CD4-positive, alpha-beta memory T cell (primary cell): ENCODE data around the gene C16orf86. TPM values are rescaled to one million over a fixed set of nuclear protein-coding genes. Genes with fewer than 3 reads are reported as not detected.
A peak's percentile ranks its signal among the peaks of the same experiment; 100 is the strongest.

ENCODE experiments used
- CTCF ChIA-PET: fragments of 350-600 bp; sonication (Branson Sonifier 250); formaldehyde crosslinking; loops from one replicate; lab custom pipeline; 2021; ENCODE audit warnings: inconsistent platforms; ENCODE audit not compliant: partially characterized antibody; lab: Charles Lee
- POLR2A ChIA-PET: fragments of 350-600 bp; sonication (Branson Sonifier 250); formaldehyde crosslinking; loops from one replicate; lab custom pipeline; 2021; ENCODE audit not compliant: partially characterized antibody; lab: Charles Lee
- DNase-seq, 5 donors: peaks; one replicate each; pipeline versions ENCODE4 v3.0.0 to v3.0.0-alpha.2; 2020 to 2022; ENCODE audit warnings: mixed read lengths in 1 of 5
- H3K27ac ChIP-seq: one replicate; pipeline ENCODE4 v1.7.0; 2013; ENCODE audit warnings: low read depth, low read length
- H3K27me3 ChIP-seq: 2 replicates; pipeline ENCODE4 v1.7.0; 2013; ENCODE audit warnings: mild to moderate bottlenecking, low read length, moderate library complexity; ENCODE audit not compliant: insufficient read depth
- H3K36me3 ChIP-seq: 2 replicates; pipeline ENCODE4 v1.7.0; 2013; ENCODE audit warnings: mild to moderate bottlenecking, low read length, moderate library complexity; ENCODE audit not compliant: insufficient read depth
- H3K4me1 ChIP-seq: 2 replicates; pipeline ENCODE4 v1.7.0; 2013; ENCODE audit warnings: mild to moderate bottlenecking, low read length, moderate library complexity; ENCODE audit not compliant: insufficient read depth
- H3K4me3 ChIP-seq, 2 donors: one replicate each; pipeline ENCODE4 v1.7.0; 2013; ENCODE audit warnings: low read length in 2 of 2, mild to moderate bottlenecking in 1 of 2
- H3K9me3 ChIP-seq, 2 donors: one replicate each; pipeline ENCODE4 v1.7.0; 2013; ENCODE audit warnings: low read length in 2 of 2, control low read depth in 1 of 2; ENCODE audit not compliant: control insufficient read depth in 1 of 2
- H3K27ac Mint-ChIP-seq, 7 donors: one replicate each; pipeline ENCODE4 v1.8.0; 2020 to 2021; ENCODE audit warnings: mixed read lengths in 7 of 7, mild to moderate bottlenecking in 6 of 7, inconsistent platforms in 3 of 7, moderate library complexity in 3 of 7
- H3K27me3 Mint-ChIP-seq, 2 donors: one replicate each; pipeline ENCODE4 v1.8.0; 2020 to 2021; ENCODE audit warnings: mixed read lengths in 2 of 2
- H3K36me3 Mint-ChIP-seq, 2 donors: one replicate each; pipeline ENCODE4 v1.8.0; 2020 to 2021; ENCODE audit warnings: mixed read lengths in 2 of 2, inconsistent platforms in 1 of 2, mild to moderate bottlenecking in 1 of 2
- H3K4me1 Mint-ChIP-seq, 4 donors: one replicate each; pipeline ENCODE4 v1.8.0; 2020 to 2021; ENCODE audit warnings: mixed read lengths in 4 of 4, mild to moderate bottlenecking in 1 of 4
- H3K4me3 Mint-ChIP-seq, 8 donors: one replicate each; pipeline ENCODE4 v1.8.0; 2020 to 2021; ENCODE audit warnings: mixed read lengths in 8 of 8, mild to moderate bottlenecking in 7 of 8, moderate library complexity in 6 of 8, inconsistent platforms in 3 of 8
- H3K9me3 Mint-ChIP-seq, 8 donors: one replicate each; pipeline ENCODE4 v1.8.0; 2020 to 2021; ENCODE audit warnings: mixed read lengths in 8 of 8, mild to moderate bottlenecking in 5 of 8, inconsistent platforms in 3 of 8, moderate library complexity in 1 of 8
- intact Hi-C: fragments of 100-400 bp; cut with micrococcal nuclease; formaldehyde crosslinking; loops from one replicate; pipeline ENCODE4 v1.15.1; 2023
- polyA plus RNA-seq, 2 donors: library from polyadenylated mRNA; unstranded; fragments of 300-500 nt; fragmentation: Illumina TruSeq; gene quantifications; one replicate each; pipeline ENCODE4 v1.2.3, GENCODE V29; 2021
- total RNA-seq, 2 experiments: library from RNA; stranded (reverse); gene quantifications; one replicate each; pipeline ENCODE4 v1.2.3, GENCODE V29; 2021

Gene C16orf86
- total and polyA plus RNA-seq, 4 experiments from 2014 or later = 2.9 to 4.1 (median 3.8) TPM

DNA sequence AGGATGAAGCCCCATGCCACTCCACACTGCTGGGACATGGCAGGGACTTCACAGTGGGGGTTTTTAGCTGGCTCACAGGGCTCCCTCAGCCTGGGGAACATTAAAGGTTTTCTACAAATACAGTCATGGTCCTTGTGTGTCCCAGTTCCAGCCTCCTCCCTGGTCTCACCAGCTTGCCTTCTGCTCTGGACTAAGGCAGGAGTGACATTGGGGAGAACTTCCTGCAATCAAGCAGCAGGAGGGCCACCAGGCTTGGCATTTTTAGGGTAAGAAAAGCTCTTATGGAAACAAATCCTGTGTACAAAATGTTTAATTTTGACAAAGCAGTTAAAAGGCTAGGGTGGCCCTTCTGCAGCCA is 4.0 kb upstream of the C16orf86 start:
- H3K4me3 ChIP-seq = no peak overlapping the region
- Mint-ChIP-seq H3K36me3 (peaks cover 0 to 11% of the 10 kb centered on the region in 2 donors), H3K4me1 (peaks cover 11 to 59% (median 23%) of the 10 kb centered on the region in 4 donors), H3K27me3 (no peaks in the 10 kb centered on the region), H3K27ac (peak overlapping the region in 3 of 7 donors; percentile 54 to 68 (median 63)), H3K4me3 (peak overlapping the region in 1 of 8 donors; percentile 21), H3K9me3 (no peaks in the 10 kb centered on the region)
- ChIA-PET CTCF (interaction anchor here (1.3 to 7.5 kb wide), 5 partner anchors 10 to 181 kb away, joined by 4 to 89 read pairs (median 8); partner anchors contain the start of gene ATP6V0D1), POLR2A (interaction anchor here (0.7 to 6.9 kb wide), 6 partner anchors 17 to 142 kb away, joined by 4 to 55 read pairs (median 6); partner anchors contain the start of genes CARMIL2 and CTCF)
- H3K4me1 ChIP-seq = peaks cover 42% of the 10 kb centered on the region
- H3K27ac ChIP-seq = no peak overlapping the region
- H3K27me3 ChIP-seq = no peaks in the 10 kb centered on the region
- H3K36me3 ChIP-seq = peaks cover 3% of the 10 kb centered on the region
- no peak for DNase-seq
- intact Hi-C loops = loop anchor here (5.0 kb wide), 1 partner anchor 55 kb away; the partner anchor contains the start of gene GFOD2
- no peaks in the 10 kb centered on the region for H3K9me3 ChIP-seq

DNA sequence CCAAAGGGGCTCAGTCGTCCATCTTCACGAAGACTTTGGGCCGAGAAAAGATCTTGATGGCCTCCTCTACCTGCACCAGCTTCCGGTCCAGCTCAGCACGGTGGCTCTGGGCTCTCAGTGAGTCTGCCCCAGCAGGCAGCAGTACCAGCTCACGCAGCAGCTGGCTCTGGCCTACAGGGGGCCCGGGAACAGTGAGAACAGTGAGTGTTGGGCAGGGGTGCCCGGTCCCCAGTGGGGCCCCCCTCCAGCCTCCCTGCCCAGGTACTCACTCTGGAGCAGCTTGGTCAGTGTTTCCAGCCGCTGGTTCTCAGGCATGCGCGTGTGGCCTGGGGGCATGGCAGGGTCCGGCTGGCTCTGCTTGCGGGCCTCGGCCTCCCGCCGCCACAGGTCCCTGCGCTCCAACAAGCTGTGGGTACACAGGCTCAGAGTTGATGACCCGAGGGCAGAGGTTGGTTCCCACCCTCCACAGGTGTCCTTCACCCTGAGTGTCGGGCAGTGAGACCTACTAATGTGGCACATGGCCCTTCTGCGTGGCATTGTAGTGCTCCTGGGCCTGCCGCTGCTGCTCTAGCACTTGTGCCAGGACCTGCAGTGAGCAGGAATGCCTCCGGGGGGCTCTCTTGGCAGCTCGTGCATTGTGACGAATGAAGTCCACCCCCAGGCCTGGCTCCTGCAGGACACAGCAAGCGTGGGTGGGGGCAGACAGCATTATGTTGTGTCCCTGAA is 3.3 kb upstream of the C16orf86 start:
- Mint-ChIP-seq H3K4me3 (peak overlapping the region in 2 of 8 donors; percentile 4 to 9), H3K27ac (peak overlapping the region in 6 of 7 donors; percentile 63 to 82 (median 74)), H3K9me3 (no peaks in the 10 kb centered on the region), H3K27me3 (no peaks in the 10 kb centered on the region), H3K36me3 (peaks cover 0 to 6% of the 10 kb centered on the region in 2 donors), H3K4me1 (peaks cover 13 to 65% (median 26%) of the 10 kb centered on the region in 4 donors)
- Histone ChIP-seq H3K4me1 (peaks cover 48% of the 10 kb centered on the region), H3K4me3 (no peak overlapping the region), H3K9me3 (no peaks in the 10 kb centered on the region), H3K36me3 (no peaks in the 10 kb centered on the region), H3K27ac (no peak overlapping the region), H3K27me3 (no peaks in the 10 kb centered on the region)
- peak in 1 of 5 donors; percentile 24 for DNase-seq
- intact Hi-C loops = loop anchor here (5.0 kb wide), 1 partner anchor 54 kb away; the partner anchor contains the start of gene GFOD2
- CTCF ChIA-PET = interaction anchor here (0.9 to 7.5 kb wide), 8 partner anchors 9 to 182 kb away, joined by 3 to 89 read pairs (median 6); partner anchors contain the start of gene ATP6V0D1
- POLR2A ChIA-PET = interaction anchor here (0.6 to 6.9 kb wide), 8 partner anchors 18 to 272 kb away, joined by 3 to 55 read pairs (median 6); partner anchors contain the start of genes CARMIL2 and CTCF

DNA sequence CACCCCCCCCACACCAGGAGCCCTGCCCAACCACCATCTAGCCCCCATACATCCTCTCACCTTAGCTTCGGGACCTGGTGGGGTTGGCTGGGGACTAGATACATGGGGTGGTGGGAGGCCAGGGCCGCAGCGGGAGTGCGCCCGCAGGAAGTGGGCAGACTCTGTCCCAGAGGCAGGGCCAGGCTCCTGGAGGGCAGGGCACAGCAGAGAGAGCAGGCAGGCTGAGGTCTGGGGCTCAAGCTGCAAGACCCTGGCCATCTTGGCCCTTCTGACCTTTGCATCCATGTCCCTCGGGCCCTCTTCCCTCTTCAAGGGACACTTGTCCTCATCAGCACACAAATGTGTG is 2.8 kb upstream of the C16orf86 start:
- H3K9me3 Mint-ChIP-seq = no peaks in the 10 kb centered on the region
- Histone ChIP-seq H3K9me3 (no peaks in the 10 kb centered on the region), H3K27me3 (no peaks in the 10 kb centered on the region), H3K4me1 (peaks cover 44% of the 10 kb centered on the region), H3K36me3 (no peaks in the 10 kb centered on the region), H3K4me3 (no peak overlapping the region), H3K27ac (no peak overlapping the region)
- peaks cover 0 to 6% of the 10 kb centered on the region in 2 donors for H3K36me3 Mint-ChIP-seq
- no peaks in the 10 kb centered on the region for H3K27me3 Mint-ChIP-seq
- peak overlapping the region in 2 of 8 donors; percentile 13 to 78 for H3K4me3 Mint-ChIP-seq
- ChIA-PET CTCF (interaction anchor here (0.9 to 7.5 kb wide), 7 partner anchors 9 to 182 kb away, joined by 3 to 89 read pairs (median 7); partner anchors contain the start of gene ATP6V0D1), POLR2A (interaction anchor here (0.6 to 6.9 kb wide), 5 partner anchors 19 to 272 kb away, joined by 3 to 55 read pairs (median 7); partner anchors contain the start of genes CARMIL2 and CTCF)
- H3K27ac Mint-ChIP-seq = peak overlapping the region in 6 of 7 donors; percentile 2 to 74 (median 37)
- no peak for DNase-seq
- intact Hi-C loops = loop anchor here (5.0 kb wide), 1 partner anchor 53 kb away; the partner anchor contains the start of gene GFOD2
- H3K4me1 Mint-ChIP-seq = peaks cover 11 to 66% (median 23%) of the 10 kb centered on the region in 4 donors

DNA sequence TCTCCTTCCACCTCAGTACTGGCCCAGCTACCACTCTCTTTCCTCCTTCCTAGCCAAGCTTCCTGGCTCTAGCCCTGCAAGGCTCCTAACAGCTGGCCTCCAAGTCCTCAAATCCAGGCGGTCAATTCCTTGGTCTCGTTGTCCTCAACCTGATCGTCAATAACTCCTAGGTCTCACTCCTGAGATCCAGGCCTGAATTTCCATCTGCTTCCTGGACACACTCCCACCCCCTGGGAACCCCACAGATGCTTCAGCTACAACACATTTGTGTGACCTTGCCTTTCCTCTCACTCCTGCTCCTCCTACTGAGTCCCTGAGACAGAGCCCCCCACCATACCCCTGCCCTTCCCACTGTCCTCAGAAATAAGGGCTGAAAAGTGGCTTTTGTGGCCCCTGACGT is 2.4 kb upstream of the C16orf86 start:
- Mint-ChIP-seq H3K27ac (peak overlapping the region; percentile 14 to 84 (median 65)), H3K4me1 (peaks cover 7 to 65% (median 19%) of the 10 kb centered on the region in 4 donors), H3K36me3 (peaks cover 0 to 6% of the 10 kb centered on the region in 2 donors), H3K4me3 (peak overlapping the region in 4 of 8 donors; percentile 9 to 78 (median 34)), H3K9me3 (no peaks in the 10 kb centered on the region), H3K27me3 (no peaks in the 10 kb centered on the region)
- H3K27ac ChIP-seq = no peak overlapping the region
- H3K4me1 ChIP-seq = peaks cover 40% of the 10 kb centered on the region
- intact Hi-C loops = loop anchor here (5.0 kb wide), 1 partner anchor 53 kb away; the partner anchor contains the start of gene GFOD2
- H3K9me3 ChIP-seq = no peaks in the 10 kb centered on the region
- no peak for DNase-seq
- POLR2A ChIA-PET = interaction anchor here (0.6 to 6.9 kb wide), 5 partner anchors 19 to 271 kb away, joined by 3 to 55 read pairs (median 7); partner anchors contain the start of genes CARMIL2 and CTCF
- no peak overlapping the region for H3K4me3 ChIP-seq
- H3K27me3 ChIP-seq = no peaks in the 10 kb centered on the region
- CTCF ChIA-PET = interaction anchor here (0.9 to 7.5 kb wide), 6 partner anchors 8 to 182 kb away, joined by 3 to 89 read pairs (median 6); partner anchors contain the start of gene ATP6V0D1
- H3K36me3 ChIP-seq = no peaks in the 10 kb centered on the region

DNA sequence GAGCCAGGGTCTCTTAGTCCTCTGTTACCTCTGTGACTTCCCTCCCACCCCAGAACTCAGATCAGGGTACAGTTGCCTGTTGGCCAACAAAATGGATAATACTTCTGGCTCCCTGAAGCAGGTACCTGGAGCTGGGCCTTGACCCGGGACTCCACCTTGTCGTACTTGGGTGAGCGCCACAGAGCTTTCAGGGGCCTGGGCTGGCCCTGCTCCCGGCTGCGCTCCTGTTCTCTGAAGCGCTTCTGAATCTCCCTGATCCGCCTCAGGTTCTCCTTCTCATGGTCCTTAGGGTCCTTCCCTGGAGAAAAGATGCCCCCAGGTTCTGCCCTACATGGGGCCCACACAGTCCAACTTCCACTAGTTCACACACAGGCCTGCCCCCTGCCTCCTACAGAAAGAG is 1.7 kb upstream of the C16orf86 start:
- H3K36me3 Mint-ChIP-seq = peaks cover 0 to 7% of the 10 kb centered on the region in 2 donors
- peak overlapping the region in 3 of 8 donors; percentile 28 to 78 (median 36) for H3K4me3 Mint-ChIP-seq
- no peaks in the 10 kb centered on the region for H3K27me3 Mint-ChIP-seq
- Histone ChIP-seq H3K4me3 (no peak overlapping the region), H3K36me3 (no peaks in the 10 kb centered on the region), H3K9me3 (no peaks in the 10 kb centered on the region), H3K27ac (no peak overlapping the region), H3K27me3 (no peaks in the 10 kb centered on the region), H3K4me1 (peaks cover 38% of the 10 kb centered on the region)
- POLR2A ChIA-PET = interaction anchor here (0.7 to 6.9 kb wide), 6 partner anchors 17 to 180 kb away, joined by 3 to 55 read pairs (median 4); partner anchors contain the start of genes CARMIL2 and CTCF
- CTCF ChIA-PET = interaction anchor here (1.4 to 10.4 kb wide), 4 partner anchors 19 to 143 kb away, joined by 4 to 143 read pairs (median 61); partner anchors contain the start of gene CARMIL2
- H3K4me1 Mint-ChIP-seq = peaks cover 7 to 59% (median 16%) of the 10 kb centered on the region in 4 donors
- H3K9me3 Mint-ChIP-seq = no peaks in the 10 kb centered on the region
- H3K27ac Mint-ChIP-seq = peak overlapping the region; percentile 19 to 84 (median 74)
- no peak for DNase-seq
- intact Hi-C loops = loop anchor here (5.0 kb wide), 1 partner anchor 52 kb away; the partner anchor contains the start of gene GFOD2

DNA sequence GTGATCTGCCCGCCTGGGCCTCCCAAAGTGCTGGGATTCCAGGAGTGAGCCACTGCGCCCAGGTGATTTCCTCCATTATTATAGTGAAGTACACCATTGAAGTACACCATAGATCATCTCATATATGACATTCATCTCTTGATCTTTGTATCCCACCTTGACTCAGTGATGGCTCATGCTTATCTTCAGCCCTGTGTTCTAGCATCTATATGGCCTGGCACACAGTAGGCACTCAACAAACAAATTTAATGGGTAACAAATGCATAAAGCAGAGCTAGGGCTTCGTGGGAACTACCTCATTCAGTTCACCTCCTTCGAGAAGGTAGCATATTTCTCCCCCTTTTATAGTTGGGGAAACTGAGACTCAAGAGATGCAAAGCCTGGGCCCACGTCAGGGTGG is 1.0 kb upstream of the C16orf86 start:
- Histone ChIP-seq H3K36me3 (no peaks in the 10 kb centered on the region), H3K27me3 (no peaks in the 10 kb centered on the region), H3K9me3 (no peaks in the 10 kb centered on the region), H3K4me1 (peaks cover 38% of the 10 kb centered on the region), H3K4me3 (no peak overlapping the region), H3K27ac (peak overlapping the region; percentile 64)
- peak overlapping the region; percentile 53 to 82 (median 64) for H3K4me3 Mint-ChIP-seq
- intact Hi-C loops = no loop called here
- no peak for DNase-seq
- peaks cover 0 to 6% of the 10 kb centered on the region in 2 donors for H3K36me3 Mint-ChIP-seq
- ChIA-PET CTCF (interaction anchor here (1.2 to 10.4 kb wide), 4 partner anchors 21 to 260 kb away, joined by 3 to 143 read pairs (median 61); partner anchors contain the start of gene CARMIL2), POLR2A (interaction anchor here (1.0 to 6.9 kb wide), 10 partner anchors 17 to 184 kb away, joined by 3 to 55 read pairs (median 9); partner anchors contain the start of genes ATP6V0D1, CARMIL2, CTCF and GFOD2)
- peaks cover 7 to 55% (median 16%) of the 10 kb centered on the region in 4 donors for H3K4me1 Mint-ChIP-seq
- H3K27ac Mint-ChIP-seq = peak overlapping the region; percentile 22 to 74 (median 59)
- H3K9me3 Mint-ChIP-seq = no peaks in the 10 kb centered on the region
- H3K27me3 Mint-ChIP-seq = no peaks in the 10 kb centered on the region
